Tibial nerve (tissue), 4 donors: ENCODE results near the gene CDC123. TPM values are rescaled to one million over a fixed set of nuclear protein-coding genes. Genes with fewer than 3 reads are reported as not detected.
A peak's percentile ranks its signal among the peaks of the same experiment; 100 is the strongest.

Source experiments
- DNase-seq, 2 donors: peaks; one replicate each; pipeline ENCODE4 v3.0.0-alpha.2; 2019; ENCODE audit warnings: low spot score in 2 of 2
- H3K27ac ChIP-seq, 4 donors: fragments of 200-600 bp; sonication (generic) in 3 of 4; one replicate each; pipeline ENCODE4 v1.5.1; 2017 to 2019; ENCODE audit warnings: mild to moderate bottlenecking in 1 of 4
- H3K27me3 ChIP-seq, 2 donors: fragments of 200-600 bp; sonication (generic) in 1 of 2; one replicate each; pipeline versions ENCODE4 v1.5.1 to v1.6.0; 2017 to 2019
- H3K36me3 ChIP-seq, 3 donors: fragments of 200-600 bp; sonication (generic); one replicate each; pipeline ENCODE4 v1.5.1; 2018 to 2019
- H3K4me1 ChIP-seq, 4 donors: fragments of 200-600 bp; sonication (generic) in 3 of 4; one replicate each; pipeline ENCODE4 v1.5.1; 2017 to 2019
- H3K4me3 ChIP-seq, 4 donors: fragments of 200-600 bp; sonication (generic) in 3 of 4; one replicate each; pipeline ENCODE4 v1.5.1; 2017 to 2019; ENCODE audit warnings: mild to moderate bottlenecking in 1 of 4, moderate library complexity in 1 of 4
- H3K9me3 ChIP-seq, 4 donors: fragments of 200-600 bp; sonication (generic) in 3 of 4; one replicate each; pipeline ENCODE4 v1.5.1; 2017 to 2019
- EP300 ChIP-seq, 2 donors: sonication (generic); formaldehyde crosslinking; IDR thresholded peaks; one replicate each; pipeline ENCODE4 v1.6.1; 2017; ENCODE audit warnings: antibody characterized with exemption in 2 of 2, mild to moderate bottlenecking in 1 of 2
- POLR2A ChIP-seq, 2 donors: fragments of 450-650 bp; IDR thresholded peaks; one replicate each; pipeline ENCODE4 v1.6.1; 2017; ENCODE audit warnings: antibody characterized with exemption in 2 of 2, mild to moderate bottlenecking in 2 of 2, moderate library complexity in 2 of 2
- WGBS, 2 donors: methylation state at CpG; one replicate each; pipeline ENCODE4 v1.1.5; 2018; 5-methylcytosine and 5-hydroxymethylcytosine counted together
- total RNA-seq, 4 donors: library from RNA; depleted of rRNA; stranded (reverse); fragments of >200 nt; gene quantifications; one replicate each; pipeline ENCODE4 v1.1.0, GENCODE V29; 2016
- TF ChIP-seq, protein P1 (sequence below), 5 experiments: fragments of 200-600 bp in 3 of 5; fragments of 450-650 bp in 2 of 5; sonication (generic) in 3 of 5; IDR thresholded peaks; one replicate each; pipeline ENCODE4 v1.5.1; 2016 to 2019; ENCODE audit warnings: antibody characterized with exemption in 5 of 5, mild to moderate bottlenecking in 3 of 5, moderate library complexity in 2 of 5

The CDC123 gene
- total RNA-seq, 4 donors from 2014 or later: 32.7 to 80.0 (median 37.7) TPM

DNA sequence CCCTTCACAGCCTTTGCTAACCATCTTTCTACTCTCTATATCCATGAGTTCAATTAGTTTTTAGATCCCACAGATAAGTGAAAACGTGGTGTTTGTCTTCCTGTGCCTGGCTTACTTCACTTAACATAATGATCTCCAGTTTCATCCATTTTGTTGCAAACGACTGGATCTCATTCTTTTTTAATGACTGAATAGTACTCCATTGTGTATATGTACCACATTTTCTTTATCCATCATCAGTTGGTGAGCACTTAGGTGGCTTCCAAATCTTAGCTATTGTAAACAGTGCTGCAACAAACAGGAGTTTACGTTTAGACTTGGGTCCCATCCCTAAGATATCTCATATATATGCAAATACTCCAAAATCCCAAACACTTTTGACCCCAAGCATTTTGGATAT, 9.1 kb downstream of the CDC123 start:
- no peak overlapping the region for H3K4me3 ChIP-seq
- peaks cover 0 to 7% (median 0%) of the 10 kb centered on the region in 4 donors for H3K4me1 ChIP-seq
- no peaks in the 10 kb centered on the region for H3K9me3 ChIP-seq
- WGBS, 2 donors: 93 to 97% methylated on average over 3 of the region's 3 CpGs
- TF ChIP-seq, protein P1, sequence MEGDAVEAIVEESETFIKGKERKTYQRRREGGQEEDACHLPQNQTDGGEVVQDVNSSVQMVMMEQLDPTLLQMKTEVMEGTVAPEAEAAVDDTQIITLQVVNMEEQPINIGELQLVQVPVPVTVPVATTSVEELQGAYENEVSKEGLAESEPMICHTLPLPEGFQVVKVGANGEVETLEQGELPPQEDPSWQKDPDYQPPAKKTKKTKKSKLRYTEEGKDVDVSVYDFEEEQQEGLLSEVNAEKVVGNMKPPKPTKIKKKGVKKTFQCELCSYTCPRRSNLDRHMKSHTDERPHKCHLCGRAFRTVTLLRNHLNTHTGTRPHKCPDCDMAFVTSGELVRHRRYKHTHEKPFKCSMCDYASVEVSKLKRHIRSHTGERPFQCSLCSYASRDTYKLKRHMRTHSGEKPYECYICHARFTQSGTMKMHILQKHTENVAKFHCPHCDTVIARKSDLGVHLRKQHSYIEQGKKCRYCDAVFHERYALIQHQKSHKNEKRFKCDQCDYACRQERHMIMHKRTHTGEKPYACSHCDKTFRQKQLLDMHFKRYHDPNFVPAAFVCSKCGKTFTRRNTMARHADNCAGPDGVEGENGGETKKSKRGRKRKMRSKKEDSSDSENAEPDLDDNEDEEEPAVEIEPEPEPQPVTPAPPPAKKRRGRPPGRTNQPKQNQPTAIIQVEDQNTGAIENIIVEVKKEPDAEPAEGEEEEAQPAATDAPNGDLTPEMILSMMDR (IDR thresholded peaks at IDR 0.05): no peak
- TF ChIP-seq POLR2A (IDR thresholded peaks at IDR 0.05): no peak
- no peak for TF ChIP-seq EP300 (IDR thresholded peaks at IDR 0.05)
- no peaks in the 10 kb centered on the region for H3K27me3 ChIP-seq
- H3K36me3 ChIP-seq: peaks cover 0 to 87% (median 11%) of the 10 kb centered on the region in 3 donors
- H3K27ac ChIP-seq: no peak overlapping the region
- DNase-seq: no peak

DNA sequence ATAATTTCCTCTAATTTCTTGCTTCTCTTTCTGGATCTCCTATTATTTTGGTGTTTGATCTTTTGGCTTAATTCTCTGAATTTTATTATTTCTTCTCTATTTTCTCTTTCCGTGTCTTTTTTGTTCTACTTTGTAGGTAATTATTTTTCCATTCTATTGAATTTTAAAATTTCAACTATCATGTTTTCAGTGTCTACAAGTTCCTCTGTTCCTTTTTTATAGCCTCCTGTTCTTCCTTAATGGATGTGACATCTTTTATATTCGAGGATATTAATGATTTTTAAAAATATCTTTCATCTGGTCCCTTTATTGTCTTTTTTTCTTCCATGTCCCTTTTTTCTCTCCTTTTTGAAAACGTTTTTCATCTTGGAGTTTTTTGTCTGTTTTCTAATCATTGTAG, 11.1 kb downstream of the CDC123 start:
- Histone ChIP-seq H3K27me3 (no peaks in the 10 kb centered on the region), H3K4me3 (no peak overlapping the region), H3K27ac (no peak overlapping the region), H3K9me3 (no peaks in the 10 kb centered on the region), H3K36me3 (peaks cover 0 to 89% (median 15%) of the 10 kb centered on the region in 3 donors), H3K4me1 (no peaks in the 10 kb centered on the region)
- DNase-seq: no peak
- 89 to 92% methylated on average over 3 of the region's 3 CpGs for WGBS, 2 donors
- no peak for TF ChIP-seq EP300 (IDR thresholded peaks at IDR 0.05)
- TF ChIP-seq POLR2A (IDR thresholded peaks at IDR 0.05): no peak
- TF ChIP-seq, protein P1 (IDR thresholded peaks at IDR 0.05): no peak

DNA sequence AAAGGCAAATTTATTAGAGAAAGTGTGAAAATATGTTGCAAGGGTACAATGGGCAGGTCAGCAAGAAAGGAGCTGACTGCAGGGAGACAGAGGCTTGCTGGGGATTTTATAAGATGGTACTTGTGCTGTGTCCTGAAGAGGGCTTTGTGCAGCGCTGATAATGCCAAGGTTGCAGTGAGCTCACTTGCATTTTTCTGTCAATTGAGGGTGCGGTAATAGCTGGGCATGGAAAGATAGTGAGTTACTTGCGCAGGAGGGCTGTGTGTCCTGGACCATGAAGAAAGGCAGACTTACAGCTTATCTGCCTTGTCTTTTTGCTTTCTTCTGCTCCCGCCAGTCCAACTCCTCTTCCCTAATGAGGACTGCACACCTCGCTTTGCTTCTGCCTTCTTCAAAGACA, 12.5 kb downstream of the CDC123 start:
- TF ChIP-seq, protein P1 (IDR thresholded peaks at IDR 0.05): no peak
- TF ChIP-seq EP300 (IDR thresholded peaks at IDR 0.05): no peak
- TF ChIP-seq POLR2A (IDR thresholded peaks at IDR 0.05): no peak
- DNase-seq: no peak
- H3K4me3 ChIP-seq: no peak overlapping the region
- H3K9me3 ChIP-seq: no peaks in the 10 kb centered on the region
- H3K27ac ChIP-seq: no peak overlapping the region
- H3K27me3 ChIP-seq: no peaks in the 10 kb centered on the region
- peaks cover 0 to 88% (median 9%) of the 10 kb centered on the region in 3 donors for H3K36me3 ChIP-seq
- WGBS, 2 donors: 97% methylated on average over 5 of the region's 5 CpGs
- no peaks in the 10 kb centered on the region for H3K4me1 ChIP-seq

DNA sequence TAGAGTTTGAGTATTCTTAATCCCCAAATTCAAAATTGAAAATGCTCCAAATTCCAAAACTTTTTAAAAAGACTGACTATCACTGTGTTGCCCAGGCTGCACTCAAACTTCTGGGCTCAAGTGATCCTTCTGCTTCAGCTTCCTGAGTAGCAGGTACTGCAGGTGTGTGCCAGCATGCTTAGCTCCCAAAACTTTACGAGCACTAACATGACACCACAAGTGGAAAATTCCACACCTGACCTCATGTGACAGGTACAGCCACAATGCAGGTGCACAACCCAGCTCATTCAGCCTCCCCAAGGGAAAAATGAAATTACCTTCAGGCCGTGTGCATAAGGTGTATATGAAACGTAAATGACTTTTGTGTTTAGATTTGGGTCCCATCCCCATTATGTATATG, 16.5 kb downstream of the CDC123 start:
- WGBS, 2 donors: 88 to 92% methylated on average over 3 of the region's 3 CpGs
- Histone ChIP-seq H3K9me3 (no peaks in the 10 kb centered on the region), H3K4me1 (peaks cover 0 to 28% (median 0%) of the 10 kb centered on the region in 4 donors), H3K27ac (no peak overlapping the region), H3K27me3 (no peaks in the 10 kb centered on the region), H3K4me3 (no peak overlapping the region), H3K36me3 (peaks cover 0 to 64% (median 9%) of the 10 kb centered on the region in 3 donors)
- no peak for DNase-seq
- no peak for TF ChIP-seq POLR2A (IDR thresholded peaks at IDR 0.05)
- TF ChIP-seq, protein P1 (IDR thresholded peaks at IDR 0.05): no peak
- no peak for TF ChIP-seq EP300 (IDR thresholded peaks at IDR 0.05)

DNA sequence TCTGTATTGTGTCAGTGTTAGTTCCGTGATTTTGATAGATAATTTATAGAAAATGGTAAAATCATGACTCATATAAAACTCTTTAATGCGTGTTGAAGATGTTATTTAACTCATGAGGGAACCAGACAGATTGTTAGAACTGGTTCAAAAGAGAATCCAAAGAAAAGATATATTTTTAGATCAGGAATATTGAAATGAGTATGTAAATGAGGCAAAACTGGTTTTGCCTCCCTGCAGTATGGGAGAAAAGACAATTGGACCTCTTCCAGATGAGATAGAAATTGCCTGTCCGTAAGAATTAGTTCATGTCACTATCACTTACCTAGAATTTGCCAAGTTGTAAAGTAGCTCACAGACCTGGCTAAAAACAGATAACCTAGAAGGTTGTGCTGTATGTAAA, 17.6 kb downstream of the CDC123 start:
- Histone ChIP-seq H3K27ac (peak overlapping the region in 1 of 4 donors; percentile 26), H3K27me3 (no peaks in the 10 kb centered on the region), H3K4me3 (no peak overlapping the region), H3K9me3 (no peaks in the 10 kb centered on the region), H3K36me3 (peaks cover 0 to 64% (median 9%) of the 10 kb centered on the region in 3 donors), H3K4me1 (peaks cover 0 to 28% (median 0%) of the 10 kb centered on the region in 4 donors)
- no peak for TF ChIP-seq POLR2A (IDR thresholded peaks at IDR 0.05)
- TF ChIP-seq, protein P1 (IDR thresholded peaks at IDR 0.05): no peak
- no peak for TF ChIP-seq EP300 (IDR thresholded peaks at IDR 0.05)
- no peak for DNase-seq
- WGBS, 2 donors: 62 to 69% methylated on average over 3 of the region's 3 CpGs
